ENCODE results near the gene DDO.

DNA sequence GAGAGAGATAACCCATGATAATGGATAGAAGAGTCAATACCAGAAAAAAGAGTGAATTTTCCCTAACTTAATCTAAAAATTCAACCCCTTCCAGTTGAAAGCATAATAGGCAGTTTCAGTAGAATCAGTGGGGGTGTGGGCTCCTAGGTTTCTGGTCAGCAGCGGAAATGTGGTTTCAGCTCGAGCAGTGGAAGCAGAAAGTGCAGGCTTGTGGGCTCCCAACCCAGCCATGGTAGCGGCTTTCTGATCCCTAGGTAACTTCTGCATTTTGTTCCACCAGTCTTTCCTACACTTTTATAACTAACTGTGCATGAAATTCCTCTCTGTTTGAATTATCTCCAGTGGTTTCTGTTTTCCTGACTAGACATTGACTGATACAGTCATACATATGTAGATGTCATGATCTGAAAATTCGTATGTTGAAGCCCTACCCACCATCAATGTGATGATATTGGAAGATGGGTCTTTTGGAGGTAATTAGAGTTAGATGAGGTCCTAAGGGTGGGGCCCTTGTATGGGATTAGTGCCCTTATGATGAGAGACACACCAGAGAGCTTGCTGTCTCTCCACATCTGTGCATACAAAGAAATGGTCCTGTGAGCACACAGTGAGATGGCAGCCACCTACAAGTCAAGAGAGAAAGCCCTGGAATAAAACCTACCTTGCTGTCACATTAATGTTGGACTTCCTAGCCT is 6.5 kb upstream of the DDO start:
- TF ChIP-seq, protein P1, sequence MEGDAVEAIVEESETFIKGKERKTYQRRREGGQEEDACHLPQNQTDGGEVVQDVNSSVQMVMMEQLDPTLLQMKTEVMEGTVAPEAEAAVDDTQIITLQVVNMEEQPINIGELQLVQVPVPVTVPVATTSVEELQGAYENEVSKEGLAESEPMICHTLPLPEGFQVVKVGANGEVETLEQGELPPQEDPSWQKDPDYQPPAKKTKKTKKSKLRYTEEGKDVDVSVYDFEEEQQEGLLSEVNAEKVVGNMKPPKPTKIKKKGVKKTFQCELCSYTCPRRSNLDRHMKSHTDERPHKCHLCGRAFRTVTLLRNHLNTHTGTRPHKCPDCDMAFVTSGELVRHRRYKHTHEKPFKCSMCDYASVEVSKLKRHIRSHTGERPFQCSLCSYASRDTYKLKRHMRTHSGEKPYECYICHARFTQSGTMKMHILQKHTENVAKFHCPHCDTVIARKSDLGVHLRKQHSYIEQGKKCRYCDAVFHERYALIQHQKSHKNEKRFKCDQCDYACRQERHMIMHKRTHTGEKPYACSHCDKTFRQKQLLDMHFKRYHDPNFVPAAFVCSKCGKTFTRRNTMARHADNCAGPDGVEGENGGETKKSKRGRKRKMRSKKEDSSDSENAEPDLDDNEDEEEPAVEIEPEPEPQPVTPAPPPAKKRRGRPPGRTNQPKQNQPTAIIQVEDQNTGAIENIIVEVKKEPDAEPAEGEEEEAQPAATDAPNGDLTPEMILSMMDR (conservative IDR thresholded peaks at IDR 0.05 in 1 of 2, IDR thresholded peaks at IDR 0.05 in 1 of 2; ENCODE audit: extremely low read depth in 1 of 2, insufficient read depth in 1 of 2, low read depth in 1 of 2, low read length in 2 of 2): no peak
- no peak for TF ChIP-seq EZH2 (IDR thresholded peaks at IDR 0.05; ENCODE audit: borderline replicate concordance, low read length)

All from mammary epithelial cell (primary cell).